ENCODE measurements around the gene ARHGEF1. TPM values are rescaled to one million over a fixed set of nuclear protein-coding genes. Genes with fewer than 3 reads are reported as not detected.

Gene ARHGEF1
- total RNA-seq, 5 donors from 2014 or later (not counting 1 experiment from before 2014, with no cell fraction given), result 1,130 to 1,360 (median 1,288) TPM

DNA sequence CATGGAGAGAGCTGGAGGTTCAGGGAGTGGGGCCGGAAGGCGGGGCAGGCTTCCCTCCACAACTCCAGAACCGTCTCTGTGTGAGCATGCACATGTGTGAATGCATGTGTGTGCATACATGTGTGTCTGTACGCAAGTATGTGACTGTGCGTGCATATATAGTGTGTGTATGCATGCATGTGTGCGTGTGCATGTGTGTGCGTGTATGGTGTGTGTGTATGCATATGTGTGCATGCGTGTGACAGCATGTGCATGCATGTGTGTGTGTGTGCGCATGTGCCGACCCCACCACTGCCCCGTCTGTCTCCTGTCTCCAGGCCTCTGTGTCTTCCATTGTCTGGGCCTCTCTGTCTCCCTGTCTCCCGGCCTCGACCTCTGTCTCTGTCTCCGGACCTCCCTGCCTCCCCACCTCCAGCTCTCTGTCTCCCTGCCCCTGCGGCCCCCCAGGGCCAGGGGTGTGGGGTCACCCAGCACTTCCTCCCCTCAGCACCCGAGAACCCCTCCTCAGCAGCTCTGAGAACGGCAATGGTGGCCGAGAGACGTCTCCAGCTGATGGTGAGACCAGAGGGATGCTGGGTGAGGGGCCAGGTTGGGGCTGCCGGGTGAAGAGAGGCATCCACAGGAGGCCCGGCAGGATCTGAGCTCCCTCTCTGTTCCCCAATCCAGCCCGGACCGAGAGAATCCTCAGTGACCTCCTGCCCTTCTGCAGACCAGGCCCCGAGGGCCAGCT, 22.5 kb downstream of the ARHGEF1 start:
- Mint-ChIP-seq H3K4me3 (no peak overlapping the region), H3K4me1 (peaks cover 40 to 47% (median 46%) of the 10 kb centered on the region in 3 donors), H3K9me3 (no peaks in the 10 kb centered on the region), H3K27ac (peak overlapping the region; percentile 29 to 43), H3K36me3 (peaks cover 39% of the 10 kb centered on the region), H3K27me3 (no peaks in the 10 kb centered on the region)
- DNase-seq, result no peak
- Histone ChIP-seq H3K4me1 (ENCODE audit: control insufficient read depth in 1 of 2, extremely low read depth in 1 of 2, insufficient read depth in 2 of 2, low read length in 2 of 2) (peaks cover 0 to 48% of the 10 kb centered on the region in 2 experiments), H3K4me3 (ENCODE audit: control insufficient read depth in 1 of 2, extremely low read depth in 1 of 2, low read length in 1 of 2) (no peak overlapping the region), H3K27ac (ENCODE audit: low read length) (no peak overlapping the region), H3K36me3 (ENCODE audit: control insufficient read depth in 2 of 2, extremely low read depth in 1 of 2, insufficient read depth in 1 of 2, low read length in 1 of 2) (peaks cover 34 to 67% of the 10 kb centered on the region in 2 donors), H3K27me3 (replicated peaks in 1 of 2; ENCODE audit: control insufficient read depth in 2 of 2, extremely low read depth in 1 of 2, insufficient read depth in 2 of 2, low read length in 1 of 2) (no peaks in the 10 kb centered on the region), H3K9me3 (no peaks in the 10 kb centered on the region)
- ATAC-seq (replicated peaks in 1 of 4), result no peak
- ChIA-PET POLR2A (no interaction called here), CTCF (no interaction called here)
- 94% methylated on average over 18 of the region's 24 CpGs for WGBS (ENCODE audit: insufficient coverage)

DNA sequence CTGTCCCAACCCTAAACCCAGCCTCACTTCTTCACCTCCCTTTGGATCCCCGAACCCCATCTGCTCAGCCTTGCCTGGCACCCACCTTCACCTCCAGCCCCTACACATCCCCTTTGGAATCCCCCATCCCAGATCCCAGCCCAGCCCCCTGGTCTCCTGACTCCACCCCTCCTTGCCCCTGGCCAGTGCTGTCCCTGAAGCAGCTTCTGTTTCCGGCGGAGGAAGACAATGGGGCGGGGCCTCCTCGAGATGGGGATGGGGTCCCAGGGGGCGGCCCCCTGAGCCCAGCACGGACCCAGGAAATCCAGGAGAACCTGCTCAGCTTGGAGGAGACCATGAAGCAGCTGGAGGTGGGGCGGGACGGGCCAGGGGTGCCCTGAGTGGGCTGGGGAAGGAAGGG, 23.3 kb downstream of the ARHGEF1 start:
- no peaks in the 10 kb centered on the region for H3K27me3 ChIP-seq (replicated peaks in 1 of 2; ENCODE audit: control insufficient read depth in 2 of 2, extremely low read depth in 1 of 2, insufficient read depth in 2 of 2, low read length in 1 of 2)
- no peak overlapping the region for H3K4me3 Mint-ChIP-seq
- CTCF ChIA-PET, result no interaction called here
- H3K4me1 ChIP-seq (ENCODE audit: control insufficient read depth in 1 of 2, extremely low read depth in 1 of 2, insufficient read depth in 2 of 2, low read length in 2 of 2), result peaks cover 0 to 55% of the 10 kb centered on the region in 2 experiments
- H3K27ac ChIP-seq (ENCODE audit: low read length), result no peak overlapping the region
- 100% methylated on average over 1 of the region's 9 CpGs for WGBS (ENCODE audit: insufficient coverage)
- ATAC-seq (replicated peaks in 1 of 4) (no peak), DNase-seq (no peak)
- H3K36me3 Mint-ChIP-seq, result peaks cover 39% of the 10 kb centered on the region
- peaks cover 33 to 62% of the 10 kb centered on the region in 2 donors for H3K36me3 ChIP-seq (ENCODE audit: control insufficient read depth in 2 of 2, extremely low read depth in 1 of 2, insufficient read depth in 1 of 2, low read length in 1 of 2)
- peaks cover 49 to 53% (median 52%) of the 10 kb centered on the region in 3 donors for H3K4me1 Mint-ChIP-seq
- peak overlapping the region; percentile 29 to 41 for H3K27ac Mint-ChIP-seq
- no peaks in the 10 kb centered on the region for H3K9me3 Mint-ChIP-seq
- no peaks in the 10 kb centered on the region for H3K9me3 ChIP-seq
- H3K4me3 ChIP-seq (ENCODE audit: control insufficient read depth in 1 of 2, extremely low read depth in 1 of 2, low read length in 1 of 2), result no peak overlapping the region
- POLR2A ChIA-PET, result no interaction called here
- no peaks in the 10 kb centered on the region for H3K27me3 Mint-ChIP-seq

DNA sequence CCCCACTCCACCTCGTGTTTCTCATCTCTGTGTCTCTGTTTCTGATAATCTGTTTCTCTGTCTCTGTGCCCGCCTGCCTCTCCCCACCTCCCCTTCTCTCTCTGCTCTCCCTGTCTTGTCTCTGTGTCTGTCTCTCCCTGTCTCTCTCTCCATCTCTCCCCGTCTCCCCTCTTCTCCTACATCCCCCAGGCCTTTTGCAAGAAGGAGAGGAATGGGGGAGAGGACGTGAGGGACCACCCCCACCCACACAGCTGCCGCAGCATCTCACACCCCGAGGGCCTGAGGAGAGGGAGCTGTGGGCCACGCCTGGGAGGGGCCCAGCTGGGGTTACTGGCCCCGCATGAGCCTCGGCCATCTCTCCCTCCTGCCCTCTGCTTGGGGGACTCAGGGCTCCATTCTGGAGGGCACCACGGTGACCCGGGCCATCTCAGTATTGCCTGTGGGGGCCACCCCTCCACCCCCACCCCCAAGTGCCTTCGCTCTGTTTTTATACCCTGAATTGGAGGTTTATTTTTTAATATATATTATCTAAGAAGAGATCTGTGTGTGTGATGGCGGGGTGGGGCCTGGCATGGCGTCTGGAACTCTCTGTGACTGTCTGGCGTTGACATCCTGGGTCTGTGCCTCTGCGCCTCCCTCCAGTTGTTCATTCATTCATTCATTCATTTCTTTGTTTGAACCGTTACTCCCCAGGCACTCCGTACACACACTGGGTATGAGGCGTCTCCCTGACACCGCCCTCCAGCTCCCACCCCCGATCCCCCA, 24.1 kb downstream of the ARHGEF1 start:
- 80% methylated on average over 4 of the region's 21 CpGs for WGBS (ENCODE audit: insufficient coverage)
- H3K9me3 ChIP-seq, result no peaks in the 10 kb centered on the region
- no peak overlapping the region for H3K4me3 Mint-ChIP-seq
- POLR2A ChIA-PET, result interaction anchor here in 1 of 2 donors (0.6 kb wide), 1 partner anchor 29 kb away, joined by 5 read pairs; no protein-coding TSS in a partner anchor
- ATAC-seq (replicated peaks in 1 of 4) (no peak), DNase-seq (no peak)
- H3K4me3 ChIP-seq (ENCODE audit: control insufficient read depth in 1 of 2, extremely low read depth in 1 of 2, low read length in 1 of 2), result no peak overlapping the region
- peaks cover 24 to 54% of the 10 kb centered on the region in 2 donors for H3K36me3 ChIP-seq (ENCODE audit: control insufficient read depth in 2 of 2, extremely low read depth in 1 of 2, insufficient read depth in 1 of 2, low read length in 1 of 2)
- H3K9me3 Mint-ChIP-seq, result no peaks in the 10 kb centered on the region
- peaks cover 3 to 57% of the 10 kb centered on the region in 2 experiments for H3K4me1 ChIP-seq (ENCODE audit: control insufficient read depth in 1 of 2, extremely low read depth in 1 of 2, insufficient read depth in 2 of 2, low read length in 2 of 2)
- CTCF ChIA-PET, result interaction anchor here (0.6 to 0.7 kb wide), 2 partner anchors 27 to 43 kb away, joined by 3 to 10 read pairs; no protein-coding TSS in a partner anchor
- H3K36me3 Mint-ChIP-seq, result peaks cover 32% of the 10 kb centered on the region
- H3K27ac Mint-ChIP-seq, result peak overlapping the region; percentile 4 to 71
- peaks cover 52 to 57% (median 55%) of the 10 kb centered on the region in 3 donors for H3K4me1 Mint-ChIP-seq
- peaks cover 0 to 4% of the 10 kb centered on the region in 2 experiments for H3K27me3 ChIP-seq (replicated peaks in 1 of 2; ENCODE audit: control insufficient read depth in 2 of 2, extremely low read depth in 1 of 2, insufficient read depth in 2 of 2, low read length in 1 of 2)
- H3K27ac ChIP-seq (ENCODE audit: low read length), result no peak overlapping the region
- H3K27me3 Mint-ChIP-seq, result peaks cover 0 to 4% of the 10 kb centered on the region in 2 donors

DNA sequence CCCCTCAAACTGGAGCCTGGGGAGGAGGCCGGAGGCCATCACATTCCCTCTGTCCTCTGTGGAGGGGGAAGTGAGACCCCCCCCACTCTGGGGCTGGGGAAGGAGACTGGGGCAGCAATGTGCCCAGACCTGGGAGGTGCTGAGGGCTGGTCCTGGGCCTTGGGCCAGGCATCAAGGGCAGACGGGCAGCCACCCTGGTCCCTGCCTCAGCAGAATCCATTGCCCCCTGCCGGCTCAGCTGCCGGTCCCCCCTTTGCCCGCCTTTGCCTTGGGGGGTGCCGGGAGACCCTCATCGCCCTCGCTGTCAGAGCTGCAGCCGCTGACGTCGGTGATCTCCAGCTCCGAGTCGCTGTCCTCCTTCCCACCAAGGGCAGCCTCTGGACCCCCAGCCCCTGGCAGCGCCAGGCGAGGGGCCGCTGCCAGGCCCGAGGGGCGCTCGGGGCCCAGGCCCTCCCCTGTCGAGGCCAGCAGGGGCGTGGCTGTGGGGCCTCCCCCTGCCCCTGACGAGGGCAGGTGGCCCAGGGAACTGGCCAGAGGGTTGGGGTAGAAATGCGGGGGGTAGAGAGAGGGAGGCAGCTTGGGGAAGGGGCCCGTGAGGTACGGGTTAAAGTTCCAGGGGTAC, 25.1 kb downstream of the ARHGEF1 start:
- Histone ChIP-seq H3K36me3 (ENCODE audit: control insufficient read depth in 2 of 2, extremely low read depth in 1 of 2, insufficient read depth in 1 of 2, low read length in 1 of 2) (peaks cover 18 to 44% of the 10 kb centered on the region in 2 donors), H3K4me3 (ENCODE audit: control insufficient read depth in 1 of 2, extremely low read depth in 1 of 2, low read length in 1 of 2) (no peak overlapping the region), H3K4me1 (ENCODE audit: control insufficient read depth in 1 of 2, extremely low read depth in 1 of 2, insufficient read depth in 2 of 2, low read length in 2 of 2) (peaks cover 7 to 57% of the 10 kb centered on the region in 2 experiments), H3K9me3 (no peaks in the 10 kb centered on the region), H3K27me3 (replicated peaks in 1 of 2; ENCODE audit: control insufficient read depth in 2 of 2, extremely low read depth in 1 of 2, insufficient read depth in 2 of 2, low read length in 1 of 2) (peaks cover 0 to 14% of the 10 kb centered on the region in 2 experiments), H3K27ac (ENCODE audit: low read length) (no peak overlapping the region)
- Mint-ChIP-seq H3K4me3 (no peak overlapping the region), H3K27ac (no peak overlapping the region), H3K27me3 (peaks cover 0 to 9% of the 10 kb centered on the region in 2 donors), H3K36me3 (peaks cover 31% of the 10 kb centered on the region), H3K9me3 (no peaks in the 10 kb centered on the region), H3K4me1 (peaks cover 57 to 64% (median 59%) of the 10 kb centered on the region in 3 donors)
- ChIA-PET CTCF (interaction anchor here in 1 of 2 donors (0.6 to 1.1 kb wide), 2 partner anchors 33 to 196 kb away, joined by 5 to 6 read pairs; no protein-coding TSS in a partner anchor), POLR2A (interaction anchor here in 1 of 2 donors (0.6 kb wide), 1 partner anchor 33 kb away, joined by 5 read pairs; no protein-coding TSS in a partner anchor)
- WGBS (ENCODE audit: insufficient coverage), result 93% methylated on average over 19 of the region's 25 CpGs
- ATAC-seq (replicated peaks in 1 of 4) (no peak), DNase-seq (no peak)

DNA sequence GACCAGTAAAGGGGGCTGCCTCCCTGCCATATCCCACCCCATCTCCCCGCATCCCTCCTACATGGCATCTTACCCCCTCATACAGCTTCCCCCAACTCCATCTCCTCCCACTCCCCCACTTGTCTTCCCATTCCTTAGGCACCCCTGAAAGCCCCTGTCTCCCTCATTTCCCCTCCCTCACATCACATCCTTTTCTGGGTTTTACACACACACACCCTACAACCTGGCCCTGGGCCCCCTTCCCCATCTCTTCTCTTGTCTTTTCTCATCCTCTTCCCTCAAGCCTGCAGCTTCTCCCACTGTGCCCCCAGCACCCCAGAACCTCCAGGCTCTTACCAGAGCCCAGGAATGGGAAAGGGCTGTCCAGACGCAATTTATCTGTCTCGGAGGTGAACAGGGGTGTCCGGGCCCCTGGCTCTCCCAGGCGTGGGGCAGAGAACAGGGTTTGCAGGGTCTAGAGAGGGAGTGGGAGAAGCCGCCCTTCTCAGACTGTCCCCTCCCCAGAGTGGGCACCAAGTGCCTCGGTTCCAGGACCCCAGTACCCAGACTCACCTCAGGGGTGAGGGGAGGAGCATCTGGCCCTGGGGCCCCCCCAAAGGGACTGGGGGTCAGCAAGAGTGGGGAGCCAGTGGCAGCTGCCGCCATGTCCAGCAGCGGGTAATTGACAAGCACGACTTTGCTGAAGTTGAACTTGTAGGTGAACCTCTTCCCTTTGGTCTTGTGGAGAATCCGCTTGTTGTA, 25.9 kb downstream of the ARHGEF1 start:
- Histone ChIP-seq H3K27ac (ENCODE audit: low read length) (no peak overlapping the region), H3K36me3 (ENCODE audit: control insufficient read depth in 2 of 2, extremely low read depth in 1 of 2, insufficient read depth in 1 of 2, low read length in 1 of 2) (peaks cover 18 to 36% of the 10 kb centered on the region in 2 donors), H3K27me3 (replicated peaks in 1 of 2; ENCODE audit: control insufficient read depth in 2 of 2, extremely low read depth in 1 of 2, insufficient read depth in 2 of 2, low read length in 1 of 2) (peaks cover 0 to 22% of the 10 kb centered on the region in 2 experiments), H3K4me3 (ENCODE audit: control insufficient read depth in 1 of 2, extremely low read depth in 1 of 2, low read length in 1 of 2) (no peak overlapping the region), H3K9me3 (no peaks in the 10 kb centered on the region), H3K4me1 (ENCODE audit: control insufficient read depth in 1 of 2, extremely low read depth in 1 of 2, insufficient read depth in 2 of 2, low read length in 2 of 2) (peaks cover 13 to 57% of the 10 kb centered on the region in 2 experiments)
- peaks cover 60 to 69% (median 62%) of the 10 kb centered on the region in 3 donors for H3K4me1 Mint-ChIP-seq
- no peak overlapping the region for H3K4me3 Mint-ChIP-seq
- H3K27ac Mint-ChIP-seq, result peak overlapping the region; percentile 2 to 7
- no peaks in the 10 kb centered on the region for H3K9me3 Mint-ChIP-seq
- WGBS (ENCODE audit: insufficient coverage), result 88% methylated on average over 5 of the region's 11 CpGs
- H3K27me3 Mint-ChIP-seq, result peaks cover 0 to 11% of the 10 kb centered on the region in 2 donors
- ChIA-PET CTCF (interaction anchor here in 1 of 2 donors (0.6 to 1.1 kb wide), 2 partner anchors 33 to 195 kb away, joined by 5 to 6 read pairs; no protein-coding TSS in a partner anchor), POLR2A (no interaction called here)
- peaks cover 26% of the 10 kb centered on the region for H3K36me3 Mint-ChIP-seq
- ATAC-seq (replicated peaks in 1 of 4) (no peak), DNase-seq (no peak)
